Right atrium auricular region (tissue), 2 donors: ENCODE measurements around the gene KRT86. TPM values are rescaled to one million over a fixed set of nuclear protein-coding genes. Genes with fewer than 3 reads are reported as not detected.

Experiments used
- DNase-seq: peaks from one replicate; pipeline ENCODE4 v3.0.0-alpha.2; 2019; ENCODE audit warnings: low spot score
- H3K27ac ChIP-seq, 2 donors: fragments of 200-600 bp; sonication (generic); 1 replicate in 1 of 2; 2 replicates in 1 of 2; pipeline ENCODE4 v1.5.1; 2016 to 2019
- H3K27me3 ChIP-seq, 2 donors: fragments of 200-600 bp; sonication (generic); one replicate each; pipeline versions ENCODE4 v1.5.1 to v1.6.0; 2017 to 2019
- H3K36me3 ChIP-seq: fragments of 200-600 bp; sonication (generic); one replicate; pipeline ENCODE4 v1.5.1; 2016
- H3K4me1 ChIP-seq, 2 donors: fragments of 200-600 bp; sonication (generic); one replicate each; pipeline versions ENCODE4 v1.5.1 to v1.6.0; 2017 to 2019
- H3K4me3 ChIP-seq, 2 donors: fragments of 200-600 bp; sonication (generic); 1 replicate in 1 of 2; 2 replicates in 1 of 2; pipeline ENCODE4 v1.5.1; 2017 to 2019; ENCODE audit warnings: mild to moderate bottlenecking in 1 of 2, moderate library complexity in 1 of 2
- H3K9me3 ChIP-seq, 2 donors: fragments of 200-600 bp; sonication (generic); one replicate each; pipeline ENCODE4 v1.5.1; 2019
- total RNA-seq, 2 donors: library from RNA; depleted of rRNA; stranded (reverse); fragments of >200 nt; gene quantifications; one replicate each; pipeline ENCODE4 v1.1.0, GENCODE V29; 2016
- TF ChIP-seq, protein P1 (sequence below), 2 donors: fragments of 200-600 bp; sonication (generic); IDR thresholded peaks; one replicate each; pipeline ENCODE4 v1.5.1; 2019; ENCODE audit warnings: antibody characterized with exemption in 2 of 2

KRT86 gene
- total RNA-seq, 2 donors from 2014 or later, result not detected

DNA sequence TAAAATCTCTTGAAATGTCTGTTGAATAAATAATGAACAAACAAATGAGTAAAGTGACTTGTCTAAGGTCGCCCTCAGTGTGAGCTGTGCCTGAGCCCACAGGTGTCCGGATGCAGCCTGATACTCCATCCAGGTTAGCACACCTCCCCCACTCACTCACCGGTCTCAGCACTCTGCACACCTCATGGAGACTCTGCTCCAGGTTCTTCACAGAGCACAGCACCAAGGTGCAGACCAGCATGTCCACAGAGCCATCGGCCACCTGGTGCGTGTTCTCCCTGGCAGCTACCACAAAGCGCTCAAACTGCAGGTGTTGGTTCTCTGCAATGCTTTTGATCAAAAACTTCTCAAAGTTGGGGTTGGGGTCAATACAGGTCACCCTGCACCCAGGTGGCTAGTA lies 45.5 kb upstream of the KRT86 start:
- TF ChIP-seq, protein P1, sequence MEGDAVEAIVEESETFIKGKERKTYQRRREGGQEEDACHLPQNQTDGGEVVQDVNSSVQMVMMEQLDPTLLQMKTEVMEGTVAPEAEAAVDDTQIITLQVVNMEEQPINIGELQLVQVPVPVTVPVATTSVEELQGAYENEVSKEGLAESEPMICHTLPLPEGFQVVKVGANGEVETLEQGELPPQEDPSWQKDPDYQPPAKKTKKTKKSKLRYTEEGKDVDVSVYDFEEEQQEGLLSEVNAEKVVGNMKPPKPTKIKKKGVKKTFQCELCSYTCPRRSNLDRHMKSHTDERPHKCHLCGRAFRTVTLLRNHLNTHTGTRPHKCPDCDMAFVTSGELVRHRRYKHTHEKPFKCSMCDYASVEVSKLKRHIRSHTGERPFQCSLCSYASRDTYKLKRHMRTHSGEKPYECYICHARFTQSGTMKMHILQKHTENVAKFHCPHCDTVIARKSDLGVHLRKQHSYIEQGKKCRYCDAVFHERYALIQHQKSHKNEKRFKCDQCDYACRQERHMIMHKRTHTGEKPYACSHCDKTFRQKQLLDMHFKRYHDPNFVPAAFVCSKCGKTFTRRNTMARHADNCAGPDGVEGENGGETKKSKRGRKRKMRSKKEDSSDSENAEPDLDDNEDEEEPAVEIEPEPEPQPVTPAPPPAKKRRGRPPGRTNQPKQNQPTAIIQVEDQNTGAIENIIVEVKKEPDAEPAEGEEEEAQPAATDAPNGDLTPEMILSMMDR (IDR thresholded peaks at IDR 0.05), result no peak
- Histone ChIP-seq H3K36me3 (no peaks in the 10 kb centered on the region), H3K4me3 (no peak overlapping the region), H3K9me3 (no peaks in the 10 kb centered on the region), H3K27ac (no peak overlapping the region), H3K27me3 (peaks cover under 1 to 8% of the 10 kb centered on the region in 2 donors), H3K4me1 (peaks cover 0 to 27% of the 10 kb centered on the region in 2 donors)
- DNase-seq, result no peak

DNA sequence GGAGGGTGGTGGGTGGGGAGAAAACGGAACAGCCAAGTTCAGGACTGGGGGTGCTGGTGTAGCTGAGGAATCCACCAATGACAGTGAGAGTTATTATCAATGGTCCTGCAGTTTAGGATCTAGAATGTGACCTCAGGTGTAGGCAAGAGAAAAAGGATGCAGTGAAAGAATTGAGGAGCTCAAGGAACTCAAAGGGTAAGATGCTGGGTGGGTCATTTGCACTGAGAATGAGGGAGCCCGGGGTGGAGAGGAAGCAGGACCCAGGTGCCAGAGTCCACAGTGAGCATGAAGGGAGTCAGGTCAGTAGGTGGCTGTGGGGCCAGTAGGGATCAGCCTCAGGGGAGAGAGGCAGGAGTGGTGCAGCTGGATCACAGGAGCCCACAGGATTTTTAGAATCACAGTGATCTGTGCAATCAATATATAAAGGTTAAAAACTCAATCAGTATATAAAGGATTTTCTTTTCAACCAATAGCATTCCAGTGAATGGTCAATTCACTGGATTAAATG lies 44.6 kb upstream of the KRT86 start:
- H3K36me3 ChIP-seq, result no peaks in the 10 kb centered on the region
- H3K9me3 ChIP-seq, result no peaks in the 10 kb centered on the region
- TF ChIP-seq, protein P1 (IDR thresholded peaks at IDR 0.05), result no peak
- H3K27ac ChIP-seq, result no peak overlapping the region
- H3K4me3 ChIP-seq, result no peak overlapping the region
- peaks cover 3 to 8% of the 10 kb centered on the region in 2 donors for H3K27me3 ChIP-seq
- DNase-seq, result no peak
- H3K4me1 ChIP-seq, result peaks cover 0 to 27% of the 10 kb centered on the region in 2 donors

DNA sequence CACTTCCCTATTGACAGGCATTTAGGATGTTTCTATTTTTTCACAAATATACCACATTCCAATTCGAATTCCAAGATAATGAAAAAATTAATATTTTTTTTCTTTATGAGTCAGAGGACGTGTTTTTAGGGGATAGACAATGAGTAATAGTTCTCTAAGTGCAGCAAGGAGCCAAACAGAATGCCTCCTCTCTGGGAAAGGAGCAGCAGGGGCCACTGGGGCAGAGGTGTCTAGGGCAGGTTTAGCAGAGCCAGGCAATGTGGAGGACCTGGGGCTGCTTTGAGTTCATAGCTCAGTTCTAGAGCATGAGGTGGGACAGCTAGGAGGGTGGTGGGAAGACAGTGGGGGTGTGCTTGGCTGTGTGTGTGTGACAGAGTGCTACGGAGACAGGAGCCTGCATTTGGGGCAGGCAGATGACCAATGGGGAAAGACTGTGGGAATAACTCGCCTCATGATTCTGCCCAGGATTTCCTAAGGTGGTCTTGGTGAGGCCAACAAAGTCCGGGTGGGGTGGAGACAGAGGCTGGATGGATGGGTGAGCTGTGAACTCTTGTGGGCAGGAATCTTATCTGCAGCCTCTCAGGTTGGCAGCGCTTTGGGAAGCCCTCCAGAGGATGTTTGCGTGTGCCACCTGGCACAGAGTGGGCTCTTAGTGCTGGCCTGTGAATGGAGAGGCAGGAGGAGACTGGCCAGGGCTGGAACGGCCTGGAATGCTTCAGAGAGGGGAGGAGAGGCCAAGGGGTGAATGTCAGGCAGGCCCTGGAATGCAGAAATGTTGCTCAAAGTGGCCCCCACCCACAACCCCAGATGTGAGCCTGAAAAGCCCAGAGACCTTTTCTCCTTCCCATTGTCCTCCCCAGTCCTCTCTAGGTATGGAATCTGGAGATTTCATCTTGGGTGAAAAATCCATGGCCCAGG lies 43.8 kb upstream of the KRT86 start:
- Histone ChIP-seq H3K4me3 (no peak overlapping the region), H3K36me3 (no peaks in the 10 kb centered on the region), H3K9me3 (no peaks in the 10 kb centered on the region), H3K27me3 (peaks cover 3 to 8% of the 10 kb centered on the region in 2 donors), H3K4me1 (peaks cover 0 to 27% of the 10 kb centered on the region in 2 donors), H3K27ac (peak overlapping the region in 1 of 2 donors; percentile 19)
- no peak for DNase-seq
- TF ChIP-seq, protein P1 (IDR thresholded peaks at IDR 0.05), result no peak

DNA sequence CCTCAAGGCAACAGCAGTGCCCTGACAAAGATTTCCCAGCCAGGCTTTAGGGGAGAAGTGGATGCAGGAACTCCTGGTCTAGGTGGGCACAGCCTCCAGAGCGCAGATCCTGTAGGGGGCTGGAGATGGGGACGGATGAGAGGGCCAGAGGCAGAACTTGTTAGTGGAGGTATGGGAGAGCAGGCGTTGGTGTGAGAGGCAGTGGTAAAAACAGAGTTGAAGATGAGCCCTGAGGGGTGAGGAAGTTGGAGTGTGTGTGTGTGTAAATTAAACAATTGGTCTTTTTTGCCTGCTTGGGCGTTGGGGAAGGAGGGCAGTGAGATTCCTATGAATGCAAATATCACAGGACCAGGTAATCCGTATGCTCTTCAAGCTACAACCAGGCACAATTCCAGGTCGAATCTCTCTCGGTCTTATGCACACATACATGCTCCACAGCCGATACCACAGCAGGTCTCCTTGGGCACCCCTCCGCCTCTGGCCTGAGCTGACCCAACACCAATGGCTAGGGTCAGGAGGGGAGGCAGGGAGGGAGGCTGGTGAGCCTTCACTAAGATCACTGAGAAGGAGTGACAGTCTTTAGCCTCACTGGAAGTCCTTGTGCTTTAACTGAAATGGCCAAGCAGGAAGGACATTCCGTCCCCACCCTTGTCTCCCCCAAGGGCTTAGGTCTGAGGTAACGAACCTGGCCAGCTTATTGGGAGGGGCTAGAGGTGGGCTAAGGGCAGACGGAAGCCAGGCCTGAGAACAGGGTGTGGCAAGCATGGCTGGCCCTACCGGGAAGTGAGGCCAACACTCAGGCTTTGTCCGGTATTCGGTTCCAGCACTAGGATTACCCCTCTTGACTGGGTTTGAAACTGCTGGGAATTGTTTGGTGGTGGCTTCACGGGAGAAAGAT lies 42.9 kb upstream of the KRT86 start:
- Histone ChIP-seq H3K9me3 (no peaks in the 10 kb centered on the region), H3K27ac (no peak overlapping the region), H3K36me3 (no peaks in the 10 kb centered on the region), H3K4me3 (no peak overlapping the region), H3K4me1 (peaks cover 0 to 27% of the 10 kb centered on the region in 2 donors), H3K27me3 (peaks cover 3 to 8% of the 10 kb centered on the region in 2 donors)
- DNase-seq, result no peak
- TF ChIP-seq, protein P1 (IDR thresholded peaks at IDR 0.05), result no peak

DNA sequence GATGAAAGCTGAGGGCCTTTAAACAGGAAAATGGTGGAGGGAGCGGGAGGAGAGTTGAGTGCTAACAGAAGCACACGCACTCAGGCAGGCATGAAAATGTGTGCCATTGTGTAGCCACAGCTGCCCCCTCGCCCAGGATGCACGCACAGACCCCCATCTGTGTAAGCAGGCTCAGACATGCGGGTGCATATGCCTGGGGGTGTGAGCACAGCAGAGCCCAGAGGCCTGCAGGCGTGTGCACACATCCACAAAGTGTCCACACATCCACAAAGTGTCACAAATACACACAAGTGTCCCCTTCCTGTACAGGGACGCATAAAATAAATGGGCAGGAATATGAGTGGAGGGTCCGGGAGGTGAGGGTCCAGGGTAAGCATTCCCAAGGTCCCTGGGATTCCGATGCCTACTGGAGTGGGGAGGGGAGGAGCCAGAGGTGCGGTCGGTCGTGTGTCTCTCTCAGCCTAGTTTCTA lies 42.2 kb upstream of the KRT86 start:
- no peak overlapping the region for H3K27ac ChIP-seq
- H3K9me3 ChIP-seq, result no peaks in the 10 kb centered on the region
- TF ChIP-seq, protein P1 (IDR thresholded peaks at IDR 0.05), result no peak
- DNase-seq, result no peak
- peaks cover 0 to 27% of the 10 kb centered on the region in 2 donors for H3K4me1 ChIP-seq
- peaks cover 3 to 8% of the 10 kb centered on the region in 2 donors for H3K27me3 ChIP-seq
- H3K4me3 ChIP-seq, result no peak overlapping the region
- H3K36me3 ChIP-seq, result no peaks in the 10 kb centered on the region
